ENCODE measurements around the gene PIP4P1. TPM values are rescaled to one million over a fixed set of nuclear protein-coding genes. Genes with fewer than 3 reads are reported as not detected.

Gene PIP4P1
- total and polyA plus RNA-seq, 10 of the 15 experiments (the other 5 are each of a cell fraction or from before 2014, with no cell fraction given) = 19.1 to 47.4 (median 39.7) TPM

Small RNA genes within 50 kb of the gene (small RNA-seq; reads per million reads assigned to genes)
- 0.94 reads per million, percentile 29 among the genes with 10 or more reads in this experiment for gene RNA5SP382

Other genes with a start within 250 kb of the PIP4P1 start
Only the 7 nearest of the 18 such genes appear.
- 18.8 and 19.1 TPM in 2 replicates for gene TEP1, start 47.9 kb downstream of the PIP4P1 start, total RNA-seq (2014; rRNA removed)
- gene TEP1, start 47.9 kb downstream of the PIP4P1 start, total RNA-seq (2014; rRNA removed; fragmentation: Illumina TruSeq; extraction: Trizol) = 14.8 TPM in 2 replicates
- gene TEP1, start 47.9 kb downstream of the PIP4P1 start, total RNA-seq (2021) = 23.2 and 28.9 TPM in 2 replicates
- 20.7 and 22.1 TPM in 2 replicates for gene TEP1, start 47.9 kb downstream of the PIP4P1 start, polyA plus RNA-seq (2011; rRNA removed)
- 29.7 and 48.4 TPM in 2 replicates for gene TEP1, start 47.9 kb downstream of the PIP4P1 start, polyA plus RNA-seq (2014; fragmentation: Illumina TruSeq; extraction: Trizol)
- 1 to 10 TPM; 3.3 to 6.4 TPM for gene TEP1, start 47.9 kb downstream of the PIP4P1 start, polyA plus RNA-seq (2014; fragmentation: Nextera tagmentation; extraction: Ambion mirVana)
- 16.1 and 20.0 TPM in 2 replicates for gene TEP1, start 47.9 kb downstream of the PIP4P1 start, polyA plus RNA-seq (2014; rRNA removed)
- 1 to 10 TPM; 7.8 to 7.9 TPM for gene TEP1, start 47.9 kb downstream of the PIP4P1 start, polyA plus RNA-seq (2016; fragmentation: Nextera tagmentation; extraction: Ambion mirVana)
- 0.11 TPM in 1 of 2 replicates, not detected in the other for gene KLHL33, start 25.3 kb downstream of the PIP4P1 start, total RNA-seq (2014; rRNA removed)
- 0.05 TPM in 1 of 2 replicates, not detected in the other for gene KLHL33, start 25.3 kb downstream of the PIP4P1 start, total RNA-seq (2014; rRNA removed; fragmentation: Illumina TruSeq; extraction: Trizol)
- gene KLHL33, start 25.3 kb downstream of the PIP4P1 start, total RNA-seq (2021) = 0.08 TPM in 2 replicates
- 0.01 TPM in 2 replicates for gene KLHL33, start 25.3 kb downstream of the PIP4P1 start, polyA plus RNA-seq (2011; rRNA removed)
- not detected in 2 replicates for gene KLHL33, start 25.3 kb downstream of the PIP4P1 start, polyA plus RNA-seq (2014; fragmentation: Illumina TruSeq; extraction: Trizol)
- under 1 TPM in 1 of 2 experiments, not detected in 1; 0.02 TPM for gene KLHL33, start 25.3 kb downstream of the PIP4P1 start, polyA plus RNA-seq (2014; fragmentation: Nextera tagmentation; extraction: Ambion mirVana)
- gene KLHL33, start 25.3 kb downstream of the PIP4P1 start, polyA plus RNA-seq (2014; rRNA removed) = 0.04 TPM in 2 replicates
- gene KLHL33, start 25.3 kb downstream of the PIP4P1 start, polyA plus RNA-seq (2016; fragmentation: Nextera tagmentation; extraction: Ambion mirVana) = under 1 TPM in 1 of 2 experiments, not detected in 1; 0.16 TPM
- 67.1 and 78.1 TPM in 2 replicates for gene OSGEP, start 6.6 kb downstream of the PIP4P1 start, total RNA-seq (2014; rRNA removed)
- 47.9 and 49.2 TPM in 2 replicates for gene OSGEP, start 6.6 kb downstream of the PIP4P1 start, total RNA-seq (2014; rRNA removed; fragmentation: Illumina TruSeq; extraction: Trizol)
- 46.8 and 47.8 TPM in 2 replicates for gene OSGEP, start 6.6 kb downstream of the PIP4P1 start, total RNA-seq (2021)
- 49.6 and 56.2 TPM in 2 replicates for gene OSGEP, start 6.6 kb downstream of the PIP4P1 start, polyA plus RNA-seq (2011; rRNA removed)
- 49.4 and 57.1 TPM in 2 replicates for gene OSGEP, start 6.6 kb downstream of the PIP4P1 start, polyA plus RNA-seq (2014; fragmentation: Illumina TruSeq; extraction: Trizol)
- 10 to 100 TPM; 48.9 to 49.4 TPM for gene OSGEP, start 6.6 kb downstream of the PIP4P1 start, polyA plus RNA-seq (2014; fragmentation: Nextera tagmentation; extraction: Ambion mirVana)
- gene OSGEP, start 6.6 kb downstream of the PIP4P1 start, polyA plus RNA-seq (2014; rRNA removed) = 85.6 and 88.8 TPM in 2 replicates
- gene OSGEP, start 6.6 kb downstream of the PIP4P1 start, polyA plus RNA-seq (2016; fragmentation: Nextera tagmentation; extraction: Ambion mirVana) = 10 to 100 TPM; 76.9 to 88.9 TPM
- gene APEX1, start 6.2 kb downstream of the PIP4P1 start, total RNA-seq (2014; rRNA removed) = 267 and 279 TPM in 2 replicates
- gene APEX1, start 6.2 kb downstream of the PIP4P1 start, total RNA-seq (2014; rRNA removed; fragmentation: Illumina TruSeq; extraction: Trizol) = 107 and 115 TPM in 2 replicates
- gene APEX1, start 6.2 kb downstream of the PIP4P1 start, total RNA-seq (2021) = 262 and 271 TPM in 2 replicates
- gene APEX1, start 6.2 kb downstream of the PIP4P1 start, polyA plus RNA-seq (2011; rRNA removed) = 226 and 308 TPM in 2 replicates
- gene APEX1, start 6.2 kb downstream of the PIP4P1 start, polyA plus RNA-seq (2014; fragmentation: Illumina TruSeq; extraction: Trizol) = 407 and 465 TPM in 2 replicates
- 100 to 1,000 TPM; 299 to 320 TPM for gene APEX1, start 6.2 kb downstream of the PIP4P1 start, polyA plus RNA-seq (2014; fragmentation: Nextera tagmentation; extraction: Ambion mirVana)
- 278 and 300 TPM in 2 replicates for gene APEX1, start 6.2 kb downstream of the PIP4P1 start, polyA plus RNA-seq (2014; rRNA removed)
- 100 to 1,000 TPM; 298 to 319 TPM for gene APEX1, start 6.2 kb downstream of the PIP4P1 start, polyA plus RNA-seq (2016; fragmentation: Nextera tagmentation; extraction: Ambion mirVana)
- gene PNP, start 8.0 kb upstream of the PIP4P1 start, total RNA-seq (2014; rRNA removed) = 145 and 161 TPM in 2 replicates
- 185 and 198 TPM in 2 replicates for gene PNP, start 8.0 kb upstream of the PIP4P1 start, total RNA-seq (2014; rRNA removed; fragmentation: Illumina TruSeq; extraction: Trizol)
- gene PNP, start 8.0 kb upstream of the PIP4P1 start, total RNA-seq (2021) = 129 and 131 TPM in 2 replicates
- gene PNP, start 8.0 kb upstream of the PIP4P1 start, polyA plus RNA-seq (2011; rRNA removed) = 202 and 215 TPM in 2 replicates
- 196 and 211 TPM in 2 replicates for gene PNP, start 8.0 kb upstream of the PIP4P1 start, polyA plus RNA-seq (2014; fragmentation: Illumina TruSeq; extraction: Trizol)
- 100 to 1,000 TPM; 103 to 123 TPM for gene PNP, start 8.0 kb upstream of the PIP4P1 start, polyA plus RNA-seq (2014; fragmentation: Nextera tagmentation; extraction: Ambion mirVana)
- 137 and 146 TPM in 2 replicates for gene PNP, start 8.0 kb upstream of the PIP4P1 start, polyA plus RNA-seq (2014; rRNA removed)
- 100 to 1,000 TPM; 124 to 131 TPM for gene PNP, start 8.0 kb upstream of the PIP4P1 start, polyA plus RNA-seq (2016; fragmentation: Nextera tagmentation; extraction: Ambion mirVana)
- gene RNASE10, start 44.1 kb upstream of the PIP4P1 start, total RNA-seq (2014; rRNA removed) = not detected in 2 replicates
- not detected in 2 replicates for gene RNASE10, start 44.1 kb upstream of the PIP4P1 start, total RNA-seq (2014; rRNA removed; fragmentation: Illumina TruSeq; extraction: Trizol)
- 0.21 and 0.44 TPM in 2 replicates for gene RNASE10, start 44.1 kb upstream of the PIP4P1 start, total RNA-seq (2021)
- not detected in 2 replicates for gene RNASE10, start 44.1 kb upstream of the PIP4P1 start, polyA plus RNA-seq (2011; rRNA removed)
- gene RNASE10, start 44.1 kb upstream of the PIP4P1 start, polyA plus RNA-seq (2014; fragmentation: Illumina TruSeq; extraction: Trizol) = not detected in 2 replicates
- not detected for gene RNASE10, start 44.1 kb upstream of the PIP4P1 start, polyA plus RNA-seq (2014; fragmentation: Nextera tagmentation; extraction: Ambion mirVana)
- gene RNASE10, start 44.1 kb upstream of the PIP4P1 start, polyA plus RNA-seq (2014; rRNA removed) = 0.19 TPM in 1 of 2 replicates, not detected in the other
- gene RNASE10, start 44.1 kb upstream of the PIP4P1 start, polyA plus RNA-seq (2016; fragmentation: Nextera tagmentation; extraction: Ambion mirVana) = under 1 TPM; 0.13 to 0.18 TPM
- gene RNASE9, start 99.6 kb upstream of the PIP4P1 start, total RNA-seq (2014; rRNA removed) = not detected in 2 replicates
- gene RNASE9, start 99.6 kb upstream of the PIP4P1 start, total RNA-seq (2014; rRNA removed; fragmentation: Illumina TruSeq; extraction: Trizol) = not detected in 2 replicates
- gene RNASE9, start 99.6 kb upstream of the PIP4P1 start, total RNA-seq (2021) = not detected in 2 replicates
- not detected in 2 replicates for gene RNASE9, start 99.6 kb upstream of the PIP4P1 start, polyA plus RNA-seq (2011; rRNA removed)
- gene RNASE9, start 99.6 kb upstream of the PIP4P1 start, polyA plus RNA-seq (2014; fragmentation: Illumina TruSeq; extraction: Trizol) = not detected in 2 replicates
- not detected for gene RNASE9, start 99.6 kb upstream of the PIP4P1 start, polyA plus RNA-seq (2014; fragmentation: Nextera tagmentation; extraction: Ambion mirVana)
- gene RNASE9, start 99.6 kb upstream of the PIP4P1 start, polyA plus RNA-seq (2014; rRNA removed) = not detected in 2 replicates
- gene RNASE9, start 99.6 kb upstream of the PIP4P1 start, polyA plus RNA-seq (2016; fragmentation: Nextera tagmentation; extraction: Ambion mirVana) = not detected